ENCODE results near the gene DHRSX. TPM values are rescaled to one million over a fixed set of nuclear protein-coding genes. Genes with fewer than 3 reads are reported as not detected.

Gene DHRSX
- total RNA-seq, 2 donors from 2014 or later, result 36.5 to 45.4 TPM

GRCh38 chrX:2340991-2341390, 159.8 kb downstream of the DHRSX start:
- no peaks in the 10 kb centered on the region for H3K36me3 ChIP-seq (ENCODE audit: control insufficient read depth, insufficient read depth, low read length)
- no peaks in the 10 kb centered on the region for H3K4me1 Mint-ChIP-seq
- no peak overlapping the region for H3K4me3 Mint-ChIP-seq

GRCh38 chrX:2336181-2336580, 164.6 kb downstream of the DHRSX start:
- Mint-ChIP-seq H3K27me3 (ENCODE audit: insufficient read depth) (no peaks in the 10 kb centered on the region), H3K27ac (no peak overlapping the region), H3K4me3 (no peak overlapping the region)

More at GRCh38 chrX:2340991-2341390, 159.8 kb downstream of the DHRSX start:
- H3K27me3 Mint-ChIP-seq (ENCODE audit: insufficient read depth), result no peaks in the 10 kb centered on the region
- no peaks in the 10 kb centered on the region for H3K4me1 ChIP-seq (ENCODE audit: control insufficient read depth, insufficient read depth, low read length)
- H3K27me3 ChIP-seq (ENCODE audit: control insufficient read depth, insufficient read depth, low read length, poor library complexity, severe bottlenecking), result no peaks in the 10 kb centered on the region
- no peak overlapping the region for H3K9ac ChIP-seq (ENCODE audit: extremely low read depth, low read length, poor library complexity, severe bottlenecking)
- peaks cover 37% of the 10 kb centered on the region for H3K9me3 Mint-ChIP-seq
- peaks cover 62% of the 10 kb centered on the region for H3K36me3 Mint-ChIP-seq (ENCODE audit: low read depth)
- H3K27ac ChIP-seq (ENCODE audit: low read depth, low read length), result no peak overlapping the region
- no peak for DNase-seq
- H3K27ac Mint-ChIP-seq, result no peak overlapping the region
- 91 to 93% methylated on average over 6 to 7 of the region's 7 CpGs for WGBS, 2 experiments (ENCODE audit: insufficient coverage in 1 of 2, insufficient read length in 1 of 2)
- TF ChIP-seq CTCF (conservative IDR thresholded peaks at IDR 0.05), result no peak
- H3K4me3 ChIP-seq (ENCODE audit: low read length), result no peak overlapping the region
- peaks cover 19% of the 10 kb centered on the region for H3K9me3 ChIP-seq (ENCODE audit: control insufficient read depth, low read length)

GRCh38 chrX:2334237-2334636, 166.5 kb downstream of the DHRSX start:
- H3K9me3 Mint-ChIP-seq, result peaks cover 5% of the 10 kb centered on the region
- no peaks in the 10 kb centered on the region for H3K4me1 ChIP-seq (ENCODE audit: control insufficient read depth, insufficient read depth, low read length)
- H3K27me3 ChIP-seq (ENCODE audit: control insufficient read depth, insufficient read depth, low read length, poor library complexity, severe bottlenecking), result no peaks in the 10 kb centered on the region
- H3K36me3 ChIP-seq (ENCODE audit: control insufficient read depth, insufficient read depth, low read length), result no peaks in the 10 kb centered on the region
- H3K9me3 ChIP-seq (ENCODE audit: control insufficient read depth, low read length), result peaks cover under 1% of the 10 kb centered on the region
- 93 to 97% methylated on average over 9 of the region's 9 CpGs for WGBS, 2 experiments (ENCODE audit: insufficient coverage in 1 of 2, insufficient read length in 1 of 2)
- peaks cover 21% of the 10 kb centered on the region for H3K36me3 Mint-ChIP-seq (ENCODE audit: low read depth)
- H3K4me3 Mint-ChIP-seq, result no peak overlapping the region
- DNase-seq, result no peak
- H3K27ac Mint-ChIP-seq, result no peak overlapping the region
- H3K27me3 Mint-ChIP-seq (ENCODE audit: insufficient read depth), result no peaks in the 10 kb centered on the region
- no peaks in the 10 kb centered on the region for H3K4me1 Mint-ChIP-seq
- no peak overlapping the region for H3K4me3 ChIP-seq (ENCODE audit: low read length)
- no peak overlapping the region for H3K27ac ChIP-seq (ENCODE audit: low read depth, low read length)
- no peak for TF ChIP-seq CTCF (conservative IDR thresholded peaks at IDR 0.05)
- H3K9ac ChIP-seq (ENCODE audit: extremely low read depth, low read length, poor library complexity, severe bottlenecking), result no peak overlapping the region

More at GRCh38 chrX:2336181-2336580, 164.6 kb downstream of the DHRSX start:
- H3K36me3 Mint-ChIP-seq (ENCODE audit: low read depth), result peaks cover 40% of the 10 kb centered on the region
- Histone ChIP-seq H3K27me3 (ENCODE audit: control insufficient read depth, insufficient read depth, low read length, poor library complexity, severe bottlenecking) (no peaks in the 10 kb centered on the region), H3K27ac (ENCODE audit: low read depth, low read length) (no peak overlapping the region), H3K9me3 (ENCODE audit: control insufficient read depth, low read length) (peaks cover 6% of the 10 kb centered on the region), H3K4me1 (ENCODE audit: control insufficient read depth, insufficient read depth, low read length) (no peaks in the 10 kb centered on the region), H3K9ac (ENCODE audit: extremely low read depth, low read length, poor library complexity, severe bottlenecking) (no peak overlapping the region), H3K36me3 (ENCODE audit: control insufficient read depth, insufficient read depth, low read length) (no peaks in the 10 kb centered on the region), H3K4me3 (ENCODE audit: low read length) (no peak overlapping the region)
- no peak for TF ChIP-seq CTCF (conservative IDR thresholded peaks at IDR 0.05)
- DNase-seq, result no peak
- 88 to 93% methylated on average over 7 of the region's 7 CpGs for WGBS, 2 experiments (ENCODE audit: insufficient coverage in 1 of 2, insufficient read length in 1 of 2)
- H3K4me1 Mint-ChIP-seq, result no peaks in the 10 kb centered on the region
- peaks cover 12% of the 10 kb centered on the region for H3K9me3 Mint-ChIP-seq

Data from endodermal cell (in vitro differentiated cells).